IMR-90 (cell line): ENCODE measurements around the gene AGBL5.

Experiments
- CHD1 ChIP-seq: IDR thresholded peaks from 2 replicates; pipeline ENCODE4 v1.6.1; 2012; ENCODE audit warnings: low read depth, low read length, improper control_type of control experiment
- CTCF ChIP-seq: conservative IDR thresholded peaks from 2 replicates; pipeline ENCODE4 v1.5.1; 2012; ENCODE audit warnings: mild to moderate bottlenecking, low read depth, low read length, improper control_type of control experiment
- FOS ChIP-seq: fragments of 150-350 bp; IDR thresholded peaks from 2 replicates; pipeline ENCODE4 v1.6.1; 2016; ENCODE audit warnings: low read depth, low read length
- MAFK ChIP-seq: IDR thresholded peaks from 2 replicates; pipeline ENCODE4 v1.6.1; 2012; ENCODE audit warnings: low read depth, low read length, improper control_type of control experiment
- MAZ ChIP-seq: IDR thresholded peaks from 2 replicates; pipeline ENCODE4 v1.6.1; 2012; ENCODE audit warnings: low read depth, mild to moderate bottlenecking, low read length, improper control_type of control experiment, moderate library complexity, borderline replicate concordance
- POLR2A ChIP-seq: IDR thresholded peaks from 2 replicates; pipeline ENCODE4 v1.6.1; 2012; ENCODE audit warnings: mild to moderate bottlenecking, low read depth, low read length
- RAD21 ChIP-seq: IDR thresholded peaks from 2 replicates; pipeline ENCODE4 v1.6.1; 2012; ENCODE audit warnings: low read length, improper control_type of control experiment
- RFX5 ChIP-seq: IDR thresholded peaks from 2 replicates; pipeline ENCODE4 v1.8.0; 2012; ENCODE audit warnings: low read depth, mild to moderate bottlenecking, low read length, moderate library complexity
- SMC3 ChIP-seq: fragments of 150-350 bp; IDR thresholded peaks from 2 replicates; pipeline ENCODE4 v1.6.1; 2016; ENCODE audit warnings: low read depth, mild to moderate bottlenecking, antibody characterized with exemption, low read length, moderate library complexity
- TF ChIP-seq, protein P1 (sequence below): fragments of 150-350 bp; IDR thresholded peaks from 2 replicates; pipeline ENCODE4 v1.6.1; 2016; ENCODE audit warnings: low read depth, mild to moderate bottlenecking, low read length, moderate library complexity, borderline replicate concordance
- TF ChIP-seq, protein P2 (sequence below): fragments of 150-350 bp; IDR thresholded peaks from 2 replicates; pipeline ENCODE4 v1.6.1; 2017; ENCODE audit warnings: mild to moderate bottlenecking, antibody characterized with exemption, low read length, low read depth

DNA sequence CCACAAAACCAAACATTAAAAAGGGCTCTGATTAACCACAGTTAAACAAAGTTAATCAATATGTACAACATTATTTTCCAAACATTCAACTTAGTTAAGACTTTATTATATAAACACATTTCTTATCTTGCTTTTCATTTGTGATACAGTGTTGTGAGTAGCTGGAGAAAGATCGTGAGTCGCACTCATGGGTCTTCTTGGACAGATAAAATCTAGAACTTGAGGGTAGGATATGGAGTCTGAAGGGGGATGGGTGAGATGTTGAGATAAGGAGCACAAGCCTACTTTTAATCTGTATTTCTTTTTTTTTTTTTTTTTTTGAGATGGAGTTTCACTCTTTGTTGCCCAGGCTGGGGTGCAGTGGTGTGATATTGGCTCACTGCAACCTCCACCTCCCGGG is 41.3 kb upstream of the AGBL5 start:
- no peak for TF ChIP-seq RAD21
- no peak for TF ChIP-seq CTCF
- TF ChIP-seq RFX5, result no peak
- no peak for TF ChIP-seq POLR2A
- TF ChIP-seq, protein P1, sequence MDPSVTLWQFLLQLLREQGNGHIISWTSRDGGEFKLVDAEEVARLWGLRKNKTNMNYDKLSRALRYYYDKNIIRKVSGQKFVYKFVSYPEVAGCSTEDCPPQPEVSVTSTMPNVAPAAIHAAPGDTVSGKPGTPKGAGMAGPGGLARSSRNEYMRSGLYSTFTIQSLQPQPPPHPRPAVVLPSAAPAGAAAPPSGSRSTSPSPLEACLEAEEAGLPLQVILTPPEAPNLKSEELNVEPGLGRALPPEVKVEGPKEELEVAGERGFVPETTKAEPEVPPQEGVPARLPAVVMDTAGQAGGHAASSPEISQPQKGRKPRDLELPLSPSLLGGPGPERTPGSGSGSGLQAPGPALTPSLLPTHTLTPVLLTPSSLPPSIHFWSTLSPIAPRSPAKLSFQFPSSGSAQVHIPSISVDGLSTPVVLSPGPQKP, result no peak
- no peak for TF ChIP-seq SMC3
- TF ChIP-seq CHD1, result no peak
- TF ChIP-seq MAFK, result no peak
- no peak for TF ChIP-seq FOS
- TF ChIP-seq, protein P2, sequence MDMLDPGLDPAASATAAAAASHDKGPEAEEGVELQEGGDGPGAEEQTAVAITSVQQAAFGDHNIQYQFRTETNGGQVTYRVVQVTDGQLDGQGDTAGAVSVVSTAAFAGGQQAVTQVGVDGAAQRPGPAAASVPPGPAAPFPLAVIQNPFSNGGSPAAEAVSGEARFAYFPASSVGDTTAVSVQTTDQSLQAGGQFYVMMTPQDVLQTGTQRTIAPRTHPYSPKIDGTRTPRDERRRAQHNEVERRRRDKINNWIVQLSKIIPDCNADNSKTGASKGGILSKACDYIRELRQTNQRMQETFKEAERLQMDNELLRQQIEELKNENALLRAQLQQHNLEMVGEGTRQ, result no peak
- TF ChIP-seq MAZ, result no peak
